ENCODE measurements around the gene NFKBIE.

Gene NFKBIE

GRCh38 chr6:44297063-44298038, 32.0 kb upstream of the NFKBIE start:
- no peak for DNase-seq

DNA sequence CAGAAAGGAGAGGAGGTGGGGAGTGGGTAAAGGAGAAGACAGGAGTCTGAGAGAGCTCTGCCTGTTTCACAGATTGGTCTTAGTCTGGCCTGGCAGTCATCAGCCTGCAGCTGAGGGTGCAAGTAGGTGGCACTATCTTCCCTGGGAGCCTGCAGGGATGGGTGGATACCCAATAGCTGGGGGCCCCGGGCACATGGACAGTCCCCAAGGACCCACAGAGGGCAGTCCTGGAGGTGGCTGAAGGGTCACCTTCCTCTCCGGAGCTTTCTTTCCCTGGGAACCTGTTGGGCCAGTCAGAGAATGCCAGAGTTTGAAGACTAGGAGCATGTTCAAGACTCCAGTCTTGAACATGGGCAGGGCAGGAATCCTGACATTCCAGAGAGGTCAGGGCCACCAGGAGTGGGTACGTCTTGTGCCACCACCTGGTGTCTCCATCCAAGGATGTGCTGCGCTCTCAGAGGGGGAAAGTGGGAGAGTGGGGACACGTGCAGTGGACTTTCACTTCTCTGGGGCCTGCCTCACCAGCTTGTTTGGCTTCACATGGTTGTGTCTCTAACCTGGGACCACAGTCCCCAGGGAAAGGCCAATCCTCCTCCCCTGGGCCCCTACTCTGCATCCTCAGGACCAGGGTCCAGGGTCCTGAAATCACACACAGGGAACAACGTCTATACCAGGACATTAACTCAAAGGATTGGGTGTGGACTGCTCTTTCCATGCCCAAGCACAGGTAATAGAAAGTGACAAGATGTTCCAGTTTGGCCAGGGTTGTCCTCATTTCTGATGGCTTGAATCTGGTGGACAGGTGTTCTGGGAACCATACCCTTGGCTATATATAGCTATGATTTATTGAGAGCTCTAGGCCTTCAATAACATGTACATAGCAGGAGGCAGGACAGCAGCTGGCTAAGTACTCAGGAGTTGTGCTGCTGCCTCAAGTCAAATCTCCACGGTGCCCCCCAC, 29.8 kb upstream of the NFKBIE start:
- no peak for DNase-seq

- DNase-seq: no peak
Measured at GRCh38 chr6:44292661-44293365, 27.5 kb upstream of the NFKBIE start.

- no peak for DNase-seq
Measured at GRCh38 chr6:44291841-44292240, 26.5 kb upstream of the NFKBIE start.

DNA sequence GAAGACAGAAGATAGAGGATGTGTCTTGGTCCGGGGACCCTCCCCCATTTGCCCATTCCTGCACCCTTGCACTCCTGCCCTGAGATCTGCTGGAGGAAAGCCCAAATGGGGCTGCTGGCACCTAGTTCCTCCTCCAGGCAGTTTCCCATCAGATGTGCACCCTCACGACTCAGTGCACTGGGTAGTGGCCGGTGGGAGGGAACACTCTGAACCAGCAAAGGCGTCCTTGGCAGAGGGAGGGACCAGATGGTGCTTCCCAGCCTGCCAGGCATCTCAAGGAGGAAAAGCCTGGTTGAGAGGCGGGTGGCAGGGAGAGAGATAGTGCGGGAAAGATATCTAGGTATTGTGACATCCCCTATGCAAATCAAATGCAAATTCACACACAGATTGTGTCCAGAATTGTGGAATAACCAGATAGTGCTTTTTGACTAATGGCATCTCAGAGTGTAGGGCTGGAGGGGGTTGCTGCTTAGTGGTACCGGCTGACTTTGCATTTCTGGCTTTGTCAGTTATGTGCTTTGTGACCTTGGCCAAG, 24.4 kb upstream of the NFKBIE start:
- DNase-seq: no peak

DNA sequence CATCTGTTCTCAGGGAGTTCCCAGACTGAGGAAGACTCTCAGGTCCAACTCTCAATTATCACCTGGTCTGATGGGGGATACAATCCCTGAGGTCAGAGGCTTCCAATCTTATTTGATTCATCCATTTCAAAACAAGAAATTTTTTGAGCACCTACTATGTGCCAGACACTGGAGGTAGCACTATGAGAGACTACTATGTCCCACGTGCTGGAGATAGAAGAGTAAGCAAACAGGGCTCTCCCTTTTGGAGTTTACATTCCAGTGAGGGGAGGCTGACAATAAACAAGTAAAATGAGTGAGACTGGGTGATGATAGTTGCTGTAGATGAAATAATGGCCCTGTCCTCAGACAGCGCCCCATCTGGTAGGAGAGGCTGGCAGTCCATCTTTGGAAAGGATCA, 21.4 kb upstream of the NFKBIE start:
- DNase-seq: no peak

GRCh38 chr6:44286285-44286565, 20.9 kb upstream of the NFKBIE start:
- no peak for DNase-seq

DNA sequence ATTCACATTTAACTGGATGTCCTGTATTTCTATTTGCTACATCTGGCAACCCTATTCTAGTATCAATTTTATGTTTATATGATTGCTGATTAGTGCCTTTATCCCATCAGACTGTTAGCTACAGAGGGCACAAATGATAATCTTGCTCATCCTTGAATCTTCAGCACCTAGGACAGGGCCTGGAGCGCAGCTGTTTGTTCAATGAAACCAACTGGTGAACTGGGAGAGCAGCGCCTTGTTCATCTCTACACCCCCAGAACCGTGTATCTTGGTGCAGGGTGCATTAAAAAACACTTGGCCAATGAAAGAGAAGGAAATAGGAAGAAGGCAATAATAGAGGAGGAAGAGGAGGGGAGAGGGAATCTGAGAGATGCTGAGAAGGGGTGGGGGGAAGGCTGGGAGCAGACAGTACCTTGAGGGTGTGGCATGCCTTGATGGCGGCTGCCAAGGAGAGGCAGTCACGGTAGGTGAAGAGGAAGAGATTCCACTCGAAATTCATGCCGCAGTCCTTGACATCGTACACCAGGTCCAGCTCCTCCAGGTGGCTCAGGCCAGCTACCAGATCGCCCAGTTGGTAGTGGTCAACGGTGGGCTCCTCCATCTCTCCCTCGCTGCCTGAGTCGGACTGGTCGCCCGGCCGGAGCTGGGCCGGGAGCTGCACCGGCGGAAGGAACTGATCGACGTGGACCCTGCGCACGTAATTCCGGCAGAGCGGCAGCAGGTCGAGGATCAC, 20.4 kb upstream of the NFKBIE start:
- DNase-seq: no peak

GRCh38 chr6:44284867-44285266, 19.5 kb upstream of the NFKBIE start:
- no peak for DNase-seq

GRCh38 chr6:44284121-44284520, 18.8 kb upstream of the NFKBIE start:
- no peak for DNase-seq

- DNase-seq: no peak
Measured at GRCh38 chr6:44278774-44279697, 13.7 kb upstream of the NFKBIE start.

DNA sequence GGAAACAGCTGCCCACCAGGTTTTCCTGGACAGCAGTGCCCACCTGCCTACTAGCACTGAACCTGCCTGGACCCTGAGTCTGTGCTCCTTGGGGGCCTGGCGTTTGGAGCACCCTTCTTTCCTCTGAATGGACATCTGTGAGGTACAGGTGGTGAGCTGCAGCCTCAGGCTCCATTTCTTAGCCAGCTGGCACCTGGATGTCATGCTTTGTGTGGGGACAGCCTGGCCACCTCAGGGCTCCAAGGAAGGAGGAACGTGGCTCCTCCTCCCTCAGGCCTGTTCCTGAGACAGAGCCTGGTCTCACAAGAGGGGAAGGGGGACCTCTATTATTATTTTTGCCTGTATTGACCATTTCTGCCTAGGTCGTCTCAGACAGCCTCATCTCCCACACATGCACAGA, 13.0 kb upstream of the NFKBIE start:
- no peak for DNase-seq

- DNase-seq: no peak
Measured at GRCh38 chr6:44277763-44278162, 12.4 kb upstream of the NFKBIE start.

DNA sequence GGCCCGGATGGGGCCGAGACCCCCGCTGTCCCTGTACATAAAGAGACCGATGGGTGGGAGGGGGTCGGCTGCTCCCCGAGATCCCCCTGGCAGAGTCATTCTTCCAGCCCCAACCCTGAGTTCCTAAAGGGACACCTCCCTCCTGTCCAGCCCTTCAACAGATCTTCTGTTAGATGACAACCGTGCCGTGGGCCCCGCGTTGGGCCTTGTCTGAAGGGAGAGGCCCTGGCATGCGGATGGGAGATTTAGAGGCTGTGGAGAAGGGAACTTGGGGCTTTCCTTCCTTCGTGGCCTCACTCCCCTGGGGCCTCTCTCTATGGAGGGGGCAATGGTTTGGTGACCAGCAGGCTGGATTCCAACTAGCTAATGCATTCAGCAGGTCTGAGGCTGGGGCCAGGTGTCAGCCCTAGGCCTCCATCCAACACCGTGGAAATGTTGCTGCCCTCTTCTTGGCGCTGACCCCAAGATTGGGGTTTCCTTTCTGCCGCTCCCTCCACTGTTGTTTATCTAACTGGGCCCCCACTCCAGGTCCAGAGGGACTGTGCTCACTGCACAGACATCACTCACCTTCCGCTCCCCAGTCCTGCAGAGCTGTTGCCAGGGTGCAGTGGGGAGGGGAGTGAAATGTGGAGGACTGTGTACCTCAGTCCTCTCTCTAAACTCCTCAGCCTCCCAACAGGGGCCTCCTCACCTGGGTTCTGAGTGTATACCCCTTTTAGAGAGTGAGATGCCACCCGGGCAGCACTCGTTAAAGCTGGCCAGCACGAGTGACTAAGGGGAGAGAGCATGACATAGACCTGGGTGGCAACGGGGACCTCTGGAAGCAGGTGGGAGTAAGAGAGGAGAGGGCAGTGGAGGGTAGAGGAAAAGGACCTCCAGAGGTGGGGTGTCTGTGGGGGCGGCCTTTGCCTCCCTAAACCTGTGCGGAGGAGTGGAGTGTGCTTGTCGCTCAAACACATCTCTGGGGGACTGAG, 11.6 kb upstream of the NFKBIE start:
- DNase-seq: no peak

DNA sequence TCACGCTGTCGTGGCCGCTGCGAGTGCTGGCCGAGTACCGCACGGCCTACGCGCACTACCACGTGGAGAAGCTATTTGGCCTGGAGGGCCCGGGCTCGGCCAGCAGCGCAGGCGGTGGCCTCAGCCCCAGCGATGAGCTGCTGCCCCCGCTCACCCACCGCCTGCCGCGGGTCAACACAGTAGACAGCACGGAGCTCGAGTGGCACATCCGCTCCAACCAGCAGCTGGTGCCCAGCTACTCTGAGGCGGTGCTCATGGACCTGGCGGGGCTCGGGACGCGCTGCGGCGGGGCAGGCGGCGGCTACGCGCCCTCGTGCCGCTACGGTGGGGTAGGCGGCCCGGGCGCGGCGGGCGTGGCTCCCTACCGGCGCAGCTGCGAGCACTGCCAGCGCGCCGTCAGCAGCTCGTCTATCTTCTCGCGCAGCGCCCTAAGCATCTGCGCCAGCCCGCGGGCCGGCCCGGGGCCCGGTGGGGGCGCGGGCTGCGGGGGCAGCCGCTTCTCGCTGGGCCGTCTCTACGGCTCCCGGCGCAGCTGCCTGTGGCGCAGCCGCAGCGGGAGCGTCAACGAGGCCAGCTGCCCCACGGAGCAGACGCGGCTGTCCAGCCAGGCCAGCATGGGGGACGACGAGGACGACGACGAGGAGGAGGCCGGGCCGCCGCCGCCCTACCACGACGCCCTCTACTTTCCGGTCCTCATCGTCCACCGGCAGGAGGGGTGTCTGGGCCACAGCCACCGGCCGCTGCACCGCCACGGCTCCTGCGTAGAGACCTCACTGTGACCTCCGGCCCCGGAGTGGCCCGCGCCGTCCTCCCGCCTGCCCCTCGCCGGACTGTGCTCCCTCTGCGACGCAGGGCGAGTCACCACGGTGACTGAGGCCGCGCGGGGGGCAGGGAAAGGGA, 10.6 kb upstream of the NFKBIE start:
- DNase-seq: no peak

DNA sequence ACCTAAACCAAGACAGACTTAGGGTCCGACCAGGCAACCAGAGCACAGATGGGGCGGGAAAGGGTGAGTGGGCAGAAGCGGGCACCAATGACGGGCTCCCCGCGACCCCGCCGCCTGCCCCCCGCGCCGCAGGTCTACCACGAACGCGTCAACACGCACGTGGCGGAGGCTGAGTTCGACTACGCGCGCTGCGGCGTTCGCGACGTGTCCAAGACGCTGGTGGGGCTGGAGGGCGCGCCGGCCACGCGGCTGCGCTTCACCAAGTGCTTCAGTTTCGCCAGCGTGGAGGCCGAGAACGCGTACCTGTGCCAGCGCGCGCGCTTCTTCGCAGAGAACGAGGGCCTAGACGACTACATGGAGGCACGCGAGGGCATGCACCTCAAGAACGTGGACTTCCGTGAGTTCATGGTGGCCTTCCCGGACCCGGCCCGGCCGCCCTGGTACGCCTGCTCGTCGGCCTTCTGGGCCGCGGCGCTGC, 10.0 kb upstream of the NFKBIE start:
- no peak for DNase-seq

GRCh38 chr6:44273617-44274016, 8.3 kb upstream of the NFKBIE start:
- DNase-seq: no peak

GRCh38 chr6:44272999-44273566, 7.7 kb upstream of the NFKBIE start:
- DNase-seq: no peak

Measured in CD4-positive, alpha-beta T cell treated with Interleukin-15 for 1 hour (primary cell).